Heart left ventricle (tissue), 16 donors: ENCODE results near the gene PAXX. TPM values are rescaled to one million over a fixed set of nuclear protein-coding genes. Genes with fewer than 3 reads are reported as not detected.

Source experiments
- ATAC-seq, 4 donors: fragments of 200-7000 bp; cut with Tn5 transposase; one replicate each; pipeline ENCODE4 v1.9.1; 2020 to 2022; ENCODE audit warnings: moderate library complexity in 4 of 4, mild to moderate bottlenecking in 3 of 4, moderate number of reproducible peaks in 1 of 4
- DNase-seq, 5 donors: peaks; one replicate each; pipeline ENCODE4 v3.0.0-alpha.2; 2020
- H3K27ac ChIP-seq, 12 donors: fragments of 200-600 bp; sonication (generic) in 4 of 12; one replicate each; pipeline versions ENCODE4 v1.5.0 to v1.8.0; 2016 to 2022; ENCODE audit warnings: mild to moderate bottlenecking in 2 of 12
- H3K27me3 ChIP-seq, 9 donors: fragments of 200-600 bp; sonication (generic) in 2 of 9; one replicate each; pipeline versions ENCODE4 v1.5.1 to v1.8.0; 2016 to 2022; ENCODE audit warnings: mild to moderate bottlenecking in 3 of 9
- H3K36me3 ChIP-seq, 9 donors: fragments of 200-600 bp; sonication (generic) in 2 of 9; one replicate each; pipeline versions ENCODE4 v1.5.0 to v1.8.0; 2018 to 2022; ENCODE audit warnings: mild to moderate bottlenecking in 2 of 9
- H3K4me1 ChIP-seq, 12 donors: fragments of 200-600 bp; sonication (generic) in 4 of 12; one replicate each; pipeline versions ENCODE4 v1.5.0 to v1.8.0; 2016 to 2022; ENCODE audit warnings: mild to moderate bottlenecking in 3 of 12
- H3K4me3 ChIP-seq, 12 donors: fragments of 200-600 bp; sonication (generic) in 4 of 12; one replicate each; pipeline versions ENCODE4 v1.5.0 to v1.8.0; 2017 to 2022; ENCODE audit warnings: mild to moderate bottlenecking in 9 of 12, moderate library complexity in 4 of 12
- H3K9me3 ChIP-seq, 12 donors: fragments of 200-600 bp; sonication (generic) in 4 of 12; one replicate each; pipeline versions ENCODE4 v1.5.0 to v1.8.0; 2016 to 2022; ENCODE audit warnings: mild to moderate bottlenecking in 1 of 12
- POLR2A ChIP-seq, 2 donors: fragments of 450-650 bp; IDR thresholded peaks; one replicate each; pipeline ENCODE4 v1.6.1; 2017; ENCODE audit warnings: antibody characterized with exemption in 2 of 2, mild to moderate bottlenecking in 2 of 2, moderate library complexity in 2 of 2
- WGBS, 4 donors: extraction: QIAGEN DNeasy Blood & Tissue Kit in 2 of 4; methylation state at CpG; one replicate each; pipeline versions ENCODE4 v1.1.5 to v1.1.7; 2013 to 2018; 5-methylcytosine and 5-hydroxymethylcytosine counted together
- intact Hi-C, 10 donors: fragments of 100-400 bp; cut with DNase I; formaldehyde crosslinking; loops; one replicate each; pipeline versions ENCODE4 v1.11.1 to v1.14.2; 2022
- polyA plus RNA-seq, 2 donors: library from polyadenylated mRNA; stranded (reverse); fragments of 200-250 nt; gene quantifications; one replicate each; pipeline ENCODE4 v1.2.3, GENCODE V29; 2013
- total RNA-seq, 9 donors: library from RNA; depleted of rRNA in 2 of 9; stranded (reverse); fragments of >200 nt in 2 of 9; fragmentation: NEBNext Ultra II Directional in 3 of 9; extraction: Animal tissue kit (Norgen Biotek cat#: 25700) in 3 of 9; gene quantifications; one replicate each; pipeline versions ENCODE4 v1.1.0 to v1.2.4, GENCODE V29; 2016 to 2023
- TF ChIP-seq, protein P1 (sequence below), 12 donors: fragments of 200-600 bp; sonication (generic) in 4 of 12; IDR thresholded peaks; one replicate each; pipeline versions ENCODE4 v1.5.0 to v1.8.0; 2018 to 2022; ENCODE audit warnings: antibody characterized with exemption in 12 of 12, mild to moderate bottlenecking in 5 of 12
- donor health status: ischemic (EF 13 %, LVEDD 7.1; RV severe dilation, severe dysfunction).
- donor health status: healthy with polysubstance abuse.
- donor health status: DM: no; HTN: yes; CAD: no.
- donor health status: DM: no; HTN: no; CAD: no.
- donor health status: ischemic (EF 25% LVEDD 6.9; RV normal size, moderate dysfunction).
- donor health status: ischemic (EF 25% LVEDD 5.7; RV mildly dilated, moderate dysfunction).
- donor health status: healthy.
- donor health status: DM: yes; HTN: yes; CAD: no.
- donor health status: ischemic (EF 35%, LVEDD 5.7; RV mildly dilated, moderate dysfunction).
- donor health status: nonischemic (EF 11% LVEDD 7.7; RV severe dilation, severe dysfunction).
- donor health status: DM: yes; HTN: yes; CAD: no.
- donor health status: PGD.
- donor health status: ischemic (EF 29% LVEDD 5.4; RV normal size, mild dysfunction).
- donor health status: nonischemic (EF 23%, LVEDD 6.1; RV moderate dilation, normal function).

Gene PAXX
- total and polyA plus RNA-seq, 11 donors = 15.0 to 57.3 (median 20.9) TPM

GRCh38 chr9:136983167-136983566 is 9.1 kb upstream of the PAXX start:
- Histone ChIP-seq H3K4me3 (no peak overlapping the region), H3K4me1 (peaks cover 0 to 72% (median 34%) of the 10 kb centered on the region in 12 donors), H3K27ac (peak overlapping the region in 7 of 12 donors; percentile 14 to 98 (median 86)), H3K27me3 (peaks cover 0 to 30% (median 6%) of the 10 kb centered on the region in 9 donors), H3K36me3 (no peaks in the 10 kb centered on the region), H3K9me3 (no peaks in the 10 kb centered on the region)
- DNase-seq (peak in 1 of 5 donors; percentile 27), ATAC-seq (no peak)
- no peak for TF ChIP-seq POLR2A (IDR thresholded peaks at IDR 0.05)
- TF ChIP-seq, protein P1, sequence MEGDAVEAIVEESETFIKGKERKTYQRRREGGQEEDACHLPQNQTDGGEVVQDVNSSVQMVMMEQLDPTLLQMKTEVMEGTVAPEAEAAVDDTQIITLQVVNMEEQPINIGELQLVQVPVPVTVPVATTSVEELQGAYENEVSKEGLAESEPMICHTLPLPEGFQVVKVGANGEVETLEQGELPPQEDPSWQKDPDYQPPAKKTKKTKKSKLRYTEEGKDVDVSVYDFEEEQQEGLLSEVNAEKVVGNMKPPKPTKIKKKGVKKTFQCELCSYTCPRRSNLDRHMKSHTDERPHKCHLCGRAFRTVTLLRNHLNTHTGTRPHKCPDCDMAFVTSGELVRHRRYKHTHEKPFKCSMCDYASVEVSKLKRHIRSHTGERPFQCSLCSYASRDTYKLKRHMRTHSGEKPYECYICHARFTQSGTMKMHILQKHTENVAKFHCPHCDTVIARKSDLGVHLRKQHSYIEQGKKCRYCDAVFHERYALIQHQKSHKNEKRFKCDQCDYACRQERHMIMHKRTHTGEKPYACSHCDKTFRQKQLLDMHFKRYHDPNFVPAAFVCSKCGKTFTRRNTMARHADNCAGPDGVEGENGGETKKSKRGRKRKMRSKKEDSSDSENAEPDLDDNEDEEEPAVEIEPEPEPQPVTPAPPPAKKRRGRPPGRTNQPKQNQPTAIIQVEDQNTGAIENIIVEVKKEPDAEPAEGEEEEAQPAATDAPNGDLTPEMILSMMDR (IDR thresholded peaks at IDR 0.05) = no peak
- WGBS, 4 donors = 68 to 81% (median 75%) methylated on average over 7 to 9 of the region's 9 CpGs
- intact Hi-C loops = loop anchor here in 2 of 10 donors (5.0 kb wide), 2 partner anchors 36 to 191 kb away; partner anchors contain the start of genes C8G (in 1 of the 2) and TMEM141 (in 1 of the 2)

DNA sequence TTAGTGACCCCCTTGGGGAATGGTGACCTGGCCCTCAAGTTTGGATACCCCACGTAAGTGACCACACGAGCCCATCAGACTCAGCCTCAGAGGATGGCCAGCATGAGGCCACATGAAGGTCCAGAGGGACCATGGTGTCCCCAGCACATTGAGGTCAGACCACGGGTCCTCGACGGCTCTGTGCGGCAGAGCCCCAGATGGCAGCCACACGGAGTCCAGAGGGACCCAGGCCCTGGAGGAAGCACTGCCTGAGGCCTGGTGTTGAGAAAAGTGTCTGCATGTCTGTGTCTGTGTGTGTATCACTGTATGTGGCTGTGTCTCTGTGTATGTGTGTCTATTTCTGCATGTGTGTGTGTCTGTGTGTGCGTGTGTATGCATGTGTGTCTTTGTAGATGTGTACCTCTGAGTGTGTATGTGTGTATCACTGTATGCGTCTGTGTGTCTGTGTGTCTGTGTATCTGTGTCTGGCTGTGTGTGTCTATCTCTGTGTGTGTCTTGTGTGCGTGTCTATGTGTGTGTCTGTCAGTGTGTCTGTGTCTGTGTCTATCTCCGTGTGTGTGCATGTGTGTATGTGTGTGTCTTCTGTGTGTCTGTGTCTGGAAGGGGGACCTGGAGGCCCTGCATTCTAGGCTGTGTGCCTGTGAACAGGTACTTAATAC is 8.4 kb upstream of the PAXX start:
- peak in 1 of 4 donors; percentile 0 for ATAC-seq
- H3K4me3 ChIP-seq = no peak overlapping the region
- 75 to 89% (median 80%) methylated on average over 7 to 11 of the region's 11 CpGs for WGBS, 4 donors
- intact Hi-C loops = loop anchor here in 2 of 10 donors (5.0 kb wide), 2 partner anchors 36 to 191 kb away; partner anchors contain the start of genes C8G (in 1 of the 2) and TMEM141 (in 1 of the 2)
- H3K4me1 ChIP-seq = peaks cover 0 to 69% (median 34%) of the 10 kb centered on the region in 12 donors
- TF ChIP-seq, protein P1 (IDR thresholded peaks at IDR 0.05) = no peak
- TF ChIP-seq POLR2A (IDR thresholded peaks at IDR 0.05) = no peak
- H3K36me3 ChIP-seq = no peaks in the 10 kb centered on the region
- H3K27ac ChIP-seq = peak overlapping the region in 7 of 12 donors; percentile 14 to 98 (median 86)
- peaks cover 0 to 30% (median 6%) of the 10 kb centered on the region in 9 donors for H3K27me3 ChIP-seq
- no peaks in the 10 kb centered on the region for H3K9me3 ChIP-seq
- peak in 1 of 5 donors; percentile 32 for DNase-seq

GRCh38 chr9:136984464-136985026 is 7.7 kb upstream of the PAXX start:
- Histone ChIP-seq H3K36me3 (no peaks in the 10 kb centered on the region), H3K9me3 (no peaks in the 10 kb centered on the region), H3K27me3 (peaks cover 0 to 30% (median 6%) of the 10 kb centered on the region in 9 donors), H3K27ac (peak overlapping the region in 2 of 12 donors; percentile 43 to 86), H3K4me3 (peak overlapping the region in 1 of 12 donors; percentile 12), H3K4me1 (peaks cover 0 to 61% (median 30%) of the 10 kb centered on the region in 12 donors)
- intact Hi-C loops = loop anchor here in 2 of 10 donors (5.0 kb wide), 2 partner anchors 37 to 192 kb away; partner anchors contain the start of genes C8G (in 1 of the 2) and TMEM141 (in 1 of the 2)
- WGBS, 4 donors = 53 to 66% (median 63%) methylated on average over 20 to 29 of the region's 29 CpGs
- DNase-seq = peak in 1 of 5 donors; percentile 25
- ATAC-seq = no peak
- TF ChIP-seq POLR2A (IDR thresholded peaks at IDR 0.05) = no peak
- TF ChIP-seq, protein P1 (IDR thresholded peaks at IDR 0.05) = no peak
